ENCODE measurements around the gene FKBP1B.

The FKBP1B gene

DNA sequence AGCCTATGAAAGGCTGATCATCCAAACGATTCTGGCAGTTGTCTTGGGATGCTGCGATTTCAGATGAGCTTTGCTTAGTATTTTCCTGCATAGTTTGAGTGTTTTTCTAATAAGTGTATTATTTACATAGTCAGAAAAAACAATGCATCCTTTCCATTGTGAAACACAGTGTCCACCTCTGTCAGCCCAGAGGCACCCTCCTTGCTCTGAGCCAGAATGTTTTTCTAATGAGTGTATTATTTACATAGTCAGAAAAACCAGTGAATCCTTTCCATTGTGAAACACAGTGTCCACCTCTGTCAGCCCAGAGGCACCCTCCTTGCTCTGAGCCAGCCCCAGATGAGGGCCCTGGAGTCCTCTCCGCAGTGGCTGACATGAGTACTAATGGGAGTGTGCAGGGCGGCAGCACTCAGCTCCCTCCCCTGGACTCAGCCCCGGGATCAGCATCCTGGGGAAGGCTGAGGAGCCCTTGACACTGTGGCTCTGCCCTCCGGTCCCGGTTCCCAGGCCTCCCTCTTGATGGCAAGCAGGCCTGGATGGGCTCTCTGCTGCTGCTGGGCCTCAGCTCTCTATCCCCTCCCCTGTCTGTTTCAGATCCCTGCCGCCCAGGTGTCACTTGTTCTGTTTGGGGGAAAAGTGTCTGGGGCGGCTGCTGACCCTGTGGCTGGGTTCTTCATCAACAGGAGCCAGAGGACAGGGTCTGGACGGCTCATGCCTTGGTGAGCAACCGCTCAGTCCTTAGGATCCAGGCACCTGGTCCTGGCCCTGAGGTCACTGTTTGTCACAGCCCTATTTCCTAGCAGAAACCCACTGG, 33.8 kb upstream of the FKBP1B start:
- no peak overlapping the region for H3K4me3 ChIP-seq (ENCODE audit: low read length in 2 of 2)

DNA sequence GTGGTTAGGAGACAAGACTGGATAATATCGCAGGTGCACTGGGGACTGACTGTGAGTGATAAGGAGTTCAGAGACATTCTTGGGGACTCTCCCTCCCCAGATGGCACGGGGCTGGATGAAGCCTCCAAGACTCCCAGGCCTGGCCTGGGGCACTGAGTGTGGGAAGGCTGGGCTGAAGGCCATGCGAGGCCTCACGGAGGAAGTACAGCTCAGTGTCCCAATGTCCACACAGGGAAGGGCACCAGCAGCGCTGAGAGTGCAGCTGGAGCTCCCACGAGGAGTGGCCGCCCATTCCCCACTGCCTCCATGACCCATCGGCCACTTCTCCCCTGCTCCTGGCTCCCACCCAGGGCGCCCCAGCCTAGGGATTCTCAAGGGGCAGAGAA, 33.2 kb upstream of the FKBP1B start:
- Histone ChIP-seq H3K27ac (ENCODE audit: low read depth in 2 of 2, low read length in 2 of 2) (no peak overlapping the region), H3K4me1 (ENCODE audit: control insufficient read depth in 2 of 2, insufficient read depth in 2 of 2, low read length in 2 of 2) (no peaks in the 10 kb centered on the region), H3K9me3 (ENCODE audit: control insufficient read depth in 2 of 2, low read length in 2 of 2) (no peaks in the 10 kb centered on the region), H3K27me3 (ENCODE audit: control insufficient read depth in 2 of 2, insufficient read depth in 2 of 2, low read length in 2 of 2) (peaks cover 1 to 4% of the 10 kb centered on the region in 2 donors), H3K4me3 (ENCODE audit: low read length in 2 of 2) (no peak overlapping the region), H3K36me3 (ENCODE audit: control insufficient read depth in 2 of 2, insufficient read depth in 2 of 2, low read length in 2 of 2) (no peaks in the 10 kb centered on the region), H3K9ac (ENCODE audit: low read depth in 1 of 2, low read length in 2 of 2) (no peak overlapping the region)

More for the DNA sequence above, 33.8 kb upstream of the FKBP1B start:
- H3K36me3 ChIP-seq (ENCODE audit: control insufficient read depth in 2 of 2, insufficient read depth in 2 of 2, low read length in 2 of 2) = no peaks in the 10 kb centered on the region
- H3K27me3 ChIP-seq (ENCODE audit: control insufficient read depth in 2 of 2, insufficient read depth in 2 of 2, low read length in 2 of 2) = peaks cover 7 to 9% of the 10 kb centered on the region in 2 donors
- no peak overlapping the region for H3K27ac ChIP-seq (ENCODE audit: low read depth in 2 of 2, low read length in 2 of 2)
- peaks cover 0 to under 1% of the 10 kb centered on the region in 2 donors for H3K4me1 ChIP-seq (ENCODE audit: control insufficient read depth in 2 of 2, insufficient read depth in 2 of 2, low read length in 2 of 2)
- H3K9me3 ChIP-seq (ENCODE audit: control insufficient read depth in 2 of 2, low read length in 2 of 2) = no peaks in the 10 kb centered on the region
- H3K9ac ChIP-seq (ENCODE audit: low read depth in 1 of 2, low read length in 2 of 2) = no peak overlapping the region

DNA sequence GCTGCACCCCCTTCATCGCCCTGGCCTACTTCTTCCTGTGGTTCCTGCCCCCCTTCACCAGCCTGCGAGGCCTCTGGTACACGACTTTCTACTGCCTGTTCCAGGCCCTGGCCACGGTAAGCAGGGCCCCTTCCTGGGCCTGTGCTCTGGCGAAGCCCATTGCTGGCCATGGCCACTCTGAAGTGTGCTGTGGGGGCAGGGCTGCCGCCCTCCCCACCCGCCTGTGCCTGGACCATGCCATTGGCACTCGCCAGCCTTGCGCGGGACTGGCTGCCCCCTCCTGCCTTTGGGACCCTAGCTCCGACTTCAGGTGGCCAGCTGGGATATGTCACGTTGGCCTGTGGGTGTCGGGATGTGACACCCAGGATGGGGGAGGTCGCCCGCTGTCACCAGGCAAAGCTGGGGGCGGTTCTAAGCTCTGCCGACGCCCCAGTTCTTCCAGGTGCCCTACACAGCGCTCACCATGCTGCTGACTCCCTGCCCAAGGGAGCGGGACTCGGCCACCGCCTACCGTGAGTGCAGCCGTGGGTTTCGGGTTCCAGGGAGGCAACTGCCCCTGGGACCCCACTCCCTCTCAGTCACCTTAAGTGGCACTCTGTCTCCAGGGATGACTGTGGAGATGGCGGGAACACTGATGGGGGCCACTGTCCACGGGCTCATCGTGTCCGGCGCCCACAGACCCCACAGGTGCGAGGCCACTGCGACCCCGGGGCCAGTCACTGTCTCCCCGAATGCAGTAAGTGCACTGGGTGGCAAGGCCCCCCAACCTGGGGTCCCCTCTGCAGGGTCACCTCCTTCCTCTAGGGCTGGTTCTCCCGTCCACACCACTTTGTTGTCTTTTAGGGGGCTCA, 32.5 kb upstream of the FKBP1B start:
- Histone ChIP-seq H3K9ac (ENCODE audit: low read depth in 1 of 2, low read length in 2 of 2) (no peak overlapping the region), H3K9me3 (ENCODE audit: control insufficient read depth in 2 of 2, low read length in 2 of 2) (no peaks in the 10 kb centered on the region), H3K27me3 (ENCODE audit: control insufficient read depth in 2 of 2, insufficient read depth in 2 of 2, low read length in 2 of 2) (no peaks in the 10 kb centered on the region), H3K4me3 (ENCODE audit: low read length in 2 of 2) (no peak overlapping the region), H3K4me1 (ENCODE audit: control insufficient read depth in 2 of 2, insufficient read depth in 2 of 2, low read length in 2 of 2) (no peaks in the 10 kb centered on the region), H3K36me3 (ENCODE audit: control insufficient read depth in 2 of 2, insufficient read depth in 2 of 2, low read length in 2 of 2) (peaks cover 0 to under 1% of the 10 kb centered on the region in 2 donors), H3K27ac (ENCODE audit: low read depth in 2 of 2, low read length in 2 of 2) (no peak overlapping the region)

DNA sequence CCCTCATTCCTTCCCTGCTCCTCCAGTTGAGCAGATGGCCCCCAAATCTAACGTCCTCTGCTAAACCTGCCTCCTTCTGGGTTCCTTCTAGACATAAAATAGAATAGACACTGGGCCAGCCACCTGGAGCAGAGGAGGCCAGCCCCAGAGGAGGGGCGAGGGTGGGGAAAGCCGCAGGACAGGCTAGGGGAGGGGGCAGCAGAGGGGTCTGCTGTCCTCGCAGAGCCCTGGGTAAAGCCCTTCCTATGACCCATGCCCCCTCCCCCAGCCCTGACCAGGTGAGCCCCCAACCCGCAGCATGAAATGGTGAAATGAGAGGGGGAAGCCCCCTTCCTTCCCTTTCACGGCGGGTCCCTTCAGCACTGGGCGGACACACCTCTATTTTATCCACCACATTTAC, 31.8 kb upstream of the FKBP1B start:
- Histone ChIP-seq H3K27me3 (ENCODE audit: control insufficient read depth in 2 of 2, insufficient read depth in 2 of 2, low read length in 2 of 2) (no peaks in the 10 kb centered on the region), H3K4me3 (ENCODE audit: low read length in 2 of 2) (no peak overlapping the region), H3K9ac (ENCODE audit: low read depth in 1 of 2, low read length in 2 of 2) (no peak overlapping the region), H3K9me3 (ENCODE audit: control insufficient read depth in 2 of 2, low read length in 2 of 2) (no peaks in the 10 kb centered on the region), H3K36me3 (ENCODE audit: control insufficient read depth in 2 of 2, insufficient read depth in 2 of 2, low read length in 2 of 2) (peaks cover 0 to 2% of the 10 kb centered on the region in 2 donors), H3K27ac (ENCODE audit: low read depth in 2 of 2, low read length in 2 of 2) (no peak overlapping the region), H3K4me1 (ENCODE audit: control insufficient read depth in 2 of 2, insufficient read depth in 2 of 2, low read length in 2 of 2) (no peaks in the 10 kb centered on the region)

DNA sequence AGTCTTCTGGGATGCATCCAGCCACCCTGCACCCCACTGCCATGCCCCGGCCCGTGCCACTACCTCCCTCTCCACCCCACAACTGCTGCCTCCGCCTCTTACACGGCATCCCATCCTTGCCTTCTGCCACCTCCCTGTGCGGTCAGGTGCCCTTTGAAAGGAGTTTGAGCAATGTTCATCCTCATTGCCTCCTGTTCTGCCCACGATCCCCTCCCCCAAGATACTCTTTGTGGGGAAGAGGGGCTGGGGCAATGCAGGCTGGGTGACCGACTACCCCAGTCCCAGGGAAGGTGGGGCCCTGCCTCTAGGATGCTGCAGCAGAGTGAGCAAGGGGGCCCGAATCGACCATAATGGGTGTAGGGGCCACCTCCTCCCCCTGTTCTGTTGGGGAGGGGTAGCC, 31.3 kb upstream of the FKBP1B start:
- Histone ChIP-seq H3K4me1 (ENCODE audit: control insufficient read depth in 2 of 2, insufficient read depth in 2 of 2, low read length in 2 of 2) (no peaks in the 10 kb centered on the region), H3K4me3 (ENCODE audit: low read length in 2 of 2) (no peak overlapping the region), H3K9me3 (ENCODE audit: control insufficient read depth in 2 of 2, low read length in 2 of 2) (no peaks in the 10 kb centered on the region), H3K36me3 (ENCODE audit: control insufficient read depth in 2 of 2, insufficient read depth in 2 of 2, low read length in 2 of 2) (peaks cover 0 to 2% of the 10 kb centered on the region in 2 donors), H3K27me3 (ENCODE audit: control insufficient read depth in 2 of 2, insufficient read depth in 2 of 2, low read length in 2 of 2) (no peaks in the 10 kb centered on the region), H3K9ac (ENCODE audit: low read depth in 1 of 2, low read length in 2 of 2) (no peak overlapping the region), H3K27ac (ENCODE audit: low read depth in 2 of 2, low read length in 2 of 2) (no peak overlapping the region)

DNA sequence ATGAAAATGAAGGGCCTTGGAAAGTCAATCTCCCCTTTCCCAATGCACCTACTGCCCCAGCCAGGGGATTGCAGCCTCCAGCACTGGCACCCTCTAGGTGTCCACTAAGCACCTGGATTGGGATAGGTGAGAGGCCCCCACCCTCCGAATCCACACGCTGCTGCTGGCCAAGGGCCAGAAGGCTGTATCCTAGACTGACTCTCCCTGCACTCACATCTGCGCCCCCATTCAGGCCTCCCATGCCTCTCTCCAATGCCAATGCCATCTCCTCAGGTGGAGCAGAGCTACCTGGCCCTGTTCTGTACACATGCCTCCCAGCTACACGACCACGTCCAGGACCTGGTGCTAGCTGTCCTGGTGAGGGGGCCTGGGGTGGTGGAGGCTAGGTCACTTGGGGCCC, 29.8 kb upstream of the FKBP1B start:
- no peak overlapping the region for H3K27ac ChIP-seq (ENCODE audit: low read depth in 2 of 2, low read length in 2 of 2)
- no peaks in the 10 kb centered on the region for H3K9me3 ChIP-seq (ENCODE audit: control insufficient read depth in 2 of 2, low read length in 2 of 2)
- peaks cover 3 to 6% of the 10 kb centered on the region in 2 donors for H3K36me3 ChIP-seq (ENCODE audit: control insufficient read depth in 2 of 2, insufficient read depth in 2 of 2, low read length in 2 of 2)
- no peak overlapping the region for H3K4me3 ChIP-seq (ENCODE audit: low read length in 2 of 2)
- no peak overlapping the region for H3K9ac ChIP-seq (ENCODE audit: low read depth in 1 of 2, low read length in 2 of 2)
- H3K27me3 ChIP-seq (ENCODE audit: control insufficient read depth in 2 of 2, insufficient read depth in 2 of 2, low read length in 2 of 2) = no peaks in the 10 kb centered on the region
- no peaks in the 10 kb centered on the region for H3K4me1 ChIP-seq (ENCODE audit: control insufficient read depth in 2 of 2, insufficient read depth in 2 of 2, low read length in 2 of 2)

DNA sequence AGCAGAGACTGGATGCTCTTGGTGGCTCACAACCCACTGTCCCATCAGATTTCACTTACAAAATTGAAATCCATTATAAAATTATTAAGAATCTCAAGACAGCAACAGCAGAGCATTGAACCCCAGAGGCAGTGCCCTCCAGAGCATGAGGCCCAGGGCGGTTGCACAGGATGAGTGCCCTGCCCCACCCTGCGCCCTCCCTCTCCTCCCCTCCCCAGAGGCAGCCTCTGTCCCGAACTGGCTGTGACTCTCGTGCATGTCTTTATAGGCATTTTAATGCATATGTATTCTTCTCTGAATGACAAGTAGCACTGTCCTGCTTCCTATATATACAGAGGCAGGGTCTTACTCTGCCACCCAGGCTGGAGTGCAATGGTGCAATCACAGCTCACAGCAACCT, 29.3 kb upstream of the FKBP1B start:
- Histone ChIP-seq H3K27ac (ENCODE audit: low read depth in 2 of 2, low read length in 2 of 2) (no peak overlapping the region), H3K9ac (ENCODE audit: low read depth in 1 of 2, low read length in 2 of 2) (no peak overlapping the region), H3K9me3 (ENCODE audit: control insufficient read depth in 2 of 2, low read length in 2 of 2) (no peaks in the 10 kb centered on the region), H3K4me3 (ENCODE audit: low read length in 2 of 2) (no peak overlapping the region), H3K36me3 (ENCODE audit: control insufficient read depth in 2 of 2, insufficient read depth in 2 of 2, low read length in 2 of 2) (peaks cover 3 to 9% of the 10 kb centered on the region in 2 donors), H3K27me3 (ENCODE audit: control insufficient read depth in 2 of 2, insufficient read depth in 2 of 2, low read length in 2 of 2) (no peaks in the 10 kb centered on the region), H3K4me1 (ENCODE audit: control insufficient read depth in 2 of 2, insufficient read depth in 2 of 2, low read length in 2 of 2) (no peaks in the 10 kb centered on the region)

DNA sequence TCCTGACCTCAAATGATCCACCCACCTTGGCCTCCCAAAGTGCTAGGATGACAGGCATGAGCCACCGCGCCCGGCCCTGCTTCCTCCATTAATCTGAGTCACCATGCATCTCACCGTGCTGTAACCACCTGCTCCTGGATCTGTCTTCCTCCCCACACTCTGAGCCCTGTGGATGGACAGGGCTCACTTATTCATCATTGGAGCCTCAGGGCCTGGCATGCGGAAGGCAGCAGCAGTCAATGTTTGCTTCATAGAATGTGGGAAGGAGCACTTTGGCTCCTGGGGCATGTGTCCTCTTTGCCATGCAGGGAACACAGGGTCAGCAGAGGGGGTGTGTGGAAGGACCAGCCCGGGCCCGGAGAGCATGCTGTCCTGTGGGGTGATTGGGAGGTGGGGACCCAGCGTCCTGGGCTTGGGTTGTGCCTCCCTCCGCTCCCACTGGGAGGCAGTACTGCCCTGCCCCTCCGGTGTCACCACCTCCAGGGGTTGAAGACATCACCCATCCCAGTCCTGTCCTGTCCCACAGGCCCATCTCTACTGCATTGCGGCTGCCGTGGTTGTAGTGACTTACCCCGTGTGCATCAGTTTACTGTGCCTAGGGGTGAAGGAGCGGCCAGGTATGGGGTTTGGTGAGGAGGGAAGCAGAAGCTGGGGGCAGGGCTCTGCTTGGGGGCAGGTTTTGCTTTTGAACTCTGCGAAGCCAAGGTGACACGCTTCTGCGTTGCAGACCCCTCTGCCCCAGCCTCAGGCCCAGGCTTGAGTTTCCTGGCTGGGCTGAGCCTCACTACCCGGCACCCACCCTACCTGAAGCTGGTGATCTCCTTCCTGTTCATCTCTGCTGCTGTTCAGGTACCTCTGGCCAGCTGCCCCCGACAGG, 28.2 kb upstream of the FKBP1B start:
- Histone ChIP-seq H3K27ac (ENCODE audit: low read depth in 2 of 2, low read length in 2 of 2) (no peak overlapping the region), H3K36me3 (ENCODE audit: control insufficient read depth in 2 of 2, insufficient read depth in 2 of 2, low read length in 2 of 2) (peaks cover 3 to 14% of the 10 kb centered on the region in 2 donors), H3K27me3 (ENCODE audit: control insufficient read depth in 2 of 2, insufficient read depth in 2 of 2, low read length in 2 of 2) (no peaks in the 10 kb centered on the region), H3K9ac (ENCODE audit: low read depth in 1 of 2, low read length in 2 of 2) (no peak overlapping the region), H3K9me3 (ENCODE audit: control insufficient read depth in 2 of 2, low read length in 2 of 2) (no peaks in the 10 kb centered on the region), H3K4me3 (ENCODE audit: low read length in 2 of 2) (no peak overlapping the region), H3K4me1 (ENCODE audit: control insufficient read depth in 2 of 2, insufficient read depth in 2 of 2, low read length in 2 of 2) (no peaks in the 10 kb centered on the region)

DNA sequence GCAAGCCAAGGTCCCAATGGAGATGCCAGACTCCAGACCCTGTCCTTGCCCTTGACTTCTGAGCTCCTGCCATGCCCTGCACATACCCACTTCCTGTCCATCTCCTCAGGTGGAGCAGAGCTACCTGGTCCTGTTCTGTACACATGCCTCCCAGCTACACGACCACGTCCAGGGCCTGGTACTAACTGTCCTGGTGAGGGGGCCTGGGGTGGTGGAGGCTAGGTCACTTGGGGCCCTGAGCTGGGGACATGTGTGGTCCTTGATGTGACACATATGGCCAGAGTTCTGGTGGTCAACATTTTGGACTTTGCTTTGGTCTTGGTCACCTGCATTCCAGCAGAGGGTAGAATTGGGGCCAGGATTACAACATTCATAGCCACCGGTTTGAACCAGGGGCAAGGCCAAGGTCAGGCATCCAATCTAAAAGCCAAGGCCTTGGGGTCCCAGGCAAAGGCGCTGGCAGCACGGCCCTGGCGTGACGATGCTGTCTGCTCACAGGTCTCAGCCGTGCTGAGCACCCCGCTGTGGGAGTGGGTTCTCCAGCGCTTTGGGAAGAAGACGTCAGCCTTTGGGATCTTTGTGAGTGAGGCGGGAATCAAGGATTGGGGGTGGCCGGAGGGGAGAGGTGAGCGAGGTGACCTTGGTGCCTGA, 27.1 kb upstream of the FKBP1B start:
- no peaks in the 10 kb centered on the region for H3K9me3 ChIP-seq (ENCODE audit: control insufficient read depth in 2 of 2, low read length in 2 of 2)
- no peaks in the 10 kb centered on the region for H3K27me3 ChIP-seq (ENCODE audit: control insufficient read depth in 2 of 2, insufficient read depth in 2 of 2, low read length in 2 of 2)
- H3K27ac ChIP-seq (ENCODE audit: low read depth in 2 of 2, low read length in 2 of 2) = no peak overlapping the region
- no peak overlapping the region for H3K4me3 ChIP-seq (ENCODE audit: low read length in 2 of 2)
- H3K4me1 ChIP-seq (ENCODE audit: control insufficient read depth in 2 of 2, insufficient read depth in 2 of 2, low read length in 2 of 2) = no peaks in the 10 kb centered on the region
- H3K36me3 ChIP-seq (ENCODE audit: control insufficient read depth in 2 of 2, insufficient read depth in 2 of 2, low read length in 2 of 2) = peaks cover 3 to 17% of the 10 kb centered on the region in 2 donors
- H3K9ac ChIP-seq (ENCODE audit: low read depth in 1 of 2, low read length in 2 of 2) = no peak overlapping the region
